HFFc6 (cell line): Measurements from ENCODE around the gene ZSCAN25. TPM values are rescaled to one million over a fixed set of nuclear protein-coding genes. Genes with fewer than 3 reads are reported as not detected.

Experiments used
- DNase-seq: peaks from one replicate; pipeline ENCODE4 v3.0.0-alpha.2; 2018
- H3K27ac Mint-ChIP-seq: 2 replicates; pipeline ENCODE4 v1.8.0; 2020; ENCODE audit warnings: mild to moderate bottlenecking, mixed read lengths
- H3K27me3 Mint-ChIP-seq: 2 replicates; pipeline ENCODE4 v1.8.0; 2021; ENCODE audit warnings: mild to moderate bottlenecking, moderate library complexity, mixed read lengths; ENCODE audit not compliant: insufficient read depth
- H3K36me3 Mint-ChIP-seq: 2 replicates; pipeline ENCODE4 v1.8.0; 2021; ENCODE audit warnings: low read depth, mixed read lengths
- H3K4me1 Mint-ChIP-seq: 2 replicates; pipeline ENCODE4 v1.8.0; 2020; ENCODE audit warnings: low read depth, mixed read lengths
- H3K4me3 Mint-ChIP-seq: 2 replicates; pipeline ENCODE4 v1.8.0; 2020; ENCODE audit warnings: mild to moderate bottlenecking, moderate library complexity, mixed read lengths
- H3K9me3 Mint-ChIP-seq: 2 replicates; pipeline ENCODE4 v1.8.0; 2020; ENCODE audit warnings: mild to moderate bottlenecking, mixed read lengths
- total RNA-seq, 6 experiments: library from RNA; stranded (reverse); fragmentation: NEBNext Ultra II Directional; extraction: Animal tissue kit (Norgen Biotek cat#: 25700); gene quantifications; 2 replicates in 1 of 6; 3 replicates in 5 of 6; pipeline ENCODE4 v1.2.3, GENCODE V29; 2021
- TF ChIP-seq, protein P1 (sequence below): fragments of 200-600 bp; sonication (generic); IDR thresholded peaks from 2 replicates; pipeline ENCODE4 v1.5.0; 2021; ENCODE audit warnings: antibody characterized with exemption, mild to moderate bottlenecking

The ZSCAN25 gene
- total RNA-seq, 6 experiments from 2014 or later: 9.3 to 12.6 (median 9.9) TPM

- TF ChIP-seq, protein P1, sequence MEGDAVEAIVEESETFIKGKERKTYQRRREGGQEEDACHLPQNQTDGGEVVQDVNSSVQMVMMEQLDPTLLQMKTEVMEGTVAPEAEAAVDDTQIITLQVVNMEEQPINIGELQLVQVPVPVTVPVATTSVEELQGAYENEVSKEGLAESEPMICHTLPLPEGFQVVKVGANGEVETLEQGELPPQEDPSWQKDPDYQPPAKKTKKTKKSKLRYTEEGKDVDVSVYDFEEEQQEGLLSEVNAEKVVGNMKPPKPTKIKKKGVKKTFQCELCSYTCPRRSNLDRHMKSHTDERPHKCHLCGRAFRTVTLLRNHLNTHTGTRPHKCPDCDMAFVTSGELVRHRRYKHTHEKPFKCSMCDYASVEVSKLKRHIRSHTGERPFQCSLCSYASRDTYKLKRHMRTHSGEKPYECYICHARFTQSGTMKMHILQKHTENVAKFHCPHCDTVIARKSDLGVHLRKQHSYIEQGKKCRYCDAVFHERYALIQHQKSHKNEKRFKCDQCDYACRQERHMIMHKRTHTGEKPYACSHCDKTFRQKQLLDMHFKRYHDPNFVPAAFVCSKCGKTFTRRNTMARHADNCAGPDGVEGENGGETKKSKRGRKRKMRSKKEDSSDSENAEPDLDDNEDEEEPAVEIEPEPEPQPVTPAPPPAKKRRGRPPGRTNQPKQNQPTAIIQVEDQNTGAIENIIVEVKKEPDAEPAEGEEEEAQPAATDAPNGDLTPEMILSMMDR: no peak
- Mint-ChIP-seq H3K9me3 (no peaks in the 10 kb centered on the region), H3K4me3 (no peak overlapping the region), H3K36me3 (no peaks in the 10 kb centered on the region), H3K27ac (no peak overlapping the region), H3K4me1 (no peaks in the 10 kb centered on the region), H3K27me3 (peaks cover 16% of the 10 kb centered on the region)
- no peak for DNase-seq
Observed at GRCh38 chr7:99606531-99606930, 10.2 kb upstream of the ZSCAN25 start.

- TF ChIP-seq, protein P1: no peak
- Mint-ChIP-seq H3K27ac (no peak overlapping the region), H3K9me3 (no peaks in the 10 kb centered on the region), H3K4me3 (no peak overlapping the region), H3K36me3 (no peaks in the 10 kb centered on the region), H3K4me1 (no peaks in the 10 kb centered on the region), H3K27me3 (peaks cover 20% of the 10 kb centered on the region)
- no peak for DNase-seq
Observed at GRCh38 chr7:99607548-99607947, 9.2 kb upstream of the ZSCAN25 start.

DNA sequence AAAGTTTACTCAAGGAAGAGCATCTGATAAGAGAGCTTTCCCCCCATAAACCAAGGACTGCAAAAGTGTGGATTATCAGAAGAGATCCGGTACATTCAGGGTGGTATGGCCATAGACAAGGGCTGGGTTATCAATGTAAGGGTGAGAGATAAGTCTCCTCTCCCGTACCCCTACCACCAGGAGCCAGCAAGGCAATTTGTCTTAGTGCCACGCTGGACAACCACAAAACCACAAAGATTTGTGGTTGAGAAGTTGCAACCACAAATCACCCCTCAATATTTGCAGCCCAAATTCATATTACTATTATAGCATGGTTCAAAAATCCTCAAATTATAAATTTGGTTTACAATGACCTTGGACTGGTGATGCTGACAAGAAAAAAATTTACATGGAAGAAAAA lies 2.3 kb upstream of the ZSCAN25 start:
- Mint-ChIP-seq H3K27me3 (peaks cover 6% of the 10 kb centered on the region), H3K9me3 (no peaks in the 10 kb centered on the region), H3K4me3 (no peak overlapping the region), H3K4me1 (peaks cover 40% of the 10 kb centered on the region), H3K36me3 (peaks cover 4% of the 10 kb centered on the region), H3K27ac (no peak overlapping the region)
- no peak for DNase-seq
- TF ChIP-seq, protein P1: no peak

- TF ChIP-seq, protein P1: no peak
- Mint-ChIP-seq H3K4me1 (peaks cover 51% of the 10 kb centered on the region), H3K27ac (peak overlapping the region; percentile 90), H3K9me3 (no peaks in the 10 kb centered on the region), H3K27me3 (peaks cover 6% of the 10 kb centered on the region), H3K36me3 (peaks cover 9% of the 10 kb centered on the region), H3K4me3 (peak overlapping the region; percentile 95)
- DNase-seq: no peak
Observed at GRCh38 chr7:99615989-99616358, 772 bp upstream of the ZSCAN25 start.

- Mint-ChIP-seq H3K9me3 (no peaks in the 10 kb centered on the region), H3K36me3 (peaks cover 16% of the 10 kb centered on the region), H3K4me1 (peaks cover 56% of the 10 kb centered on the region), H3K27me3 (no peaks in the 10 kb centered on the region), H3K27ac (peak overlapping the region; percentile 90), H3K4me3 (peak overlapping the region; percentile 95)
- DNase-seq: no peak
- TF ChIP-seq, protein P1: no peak
Observed at GRCh38 chr7:99617192-99617781, 541 bp downstream of the ZSCAN25 start.

- peak; percentile 99 for DNase-seq
- H3K4me3 Mint-ChIP-seq: peak overlapping the region; percentile 95
- H3K4me1 Mint-ChIP-seq: peaks cover 70% of the 10 kb centered on the region
- no peaks in the 10 kb centered on the region for H3K9me3 Mint-ChIP-seq
- H3K36me3 Mint-ChIP-seq: peaks cover 30% of the 10 kb centered on the region
- TF ChIP-seq, protein P1: no peak
- H3K27me3 Mint-ChIP-seq: no peaks in the 10 kb centered on the region
- H3K27ac Mint-ChIP-seq: peak overlapping the region; percentile 90
Observed at GRCh38 chr7:99618726-99619125, 2.0 kb downstream of the ZSCAN25 start.
